Gastrocnemius medialis (tissue), 4 donors: Measurements from ENCODE around the gene TAF6.

Experiments
- POLR2A ChIP-seq, 2 donors: fragments of 450-650 bp; IDR thresholded peaks; one replicate each; pipeline ENCODE4 v1.6.1; 2017; ENCODE audit warnings: antibody characterized with exemption in 2 of 2, mild to moderate bottlenecking in 2 of 2, moderate library complexity in 2 of 2
- TF ChIP-seq, protein P1 (sequence below), 5 experiments: fragments of 450-650 bp in 3 of 5; fragments of 200-600 bp in 2 of 5; sonication (generic) in 2 of 5; IDR thresholded peaks in 4 of 5; conservative IDR thresholded peaks in 1 of 5; 1 replicate in 4 of 5; 2 replicates in 1 of 5; pipeline ENCODE4 v1.5.1; 2016 to 2019; ENCODE audit warnings: antibody characterized with exemption in 5 of 5, mild to moderate bottlenecking in 3 of 5, moderate library complexity in 3 of 5

DNA sequence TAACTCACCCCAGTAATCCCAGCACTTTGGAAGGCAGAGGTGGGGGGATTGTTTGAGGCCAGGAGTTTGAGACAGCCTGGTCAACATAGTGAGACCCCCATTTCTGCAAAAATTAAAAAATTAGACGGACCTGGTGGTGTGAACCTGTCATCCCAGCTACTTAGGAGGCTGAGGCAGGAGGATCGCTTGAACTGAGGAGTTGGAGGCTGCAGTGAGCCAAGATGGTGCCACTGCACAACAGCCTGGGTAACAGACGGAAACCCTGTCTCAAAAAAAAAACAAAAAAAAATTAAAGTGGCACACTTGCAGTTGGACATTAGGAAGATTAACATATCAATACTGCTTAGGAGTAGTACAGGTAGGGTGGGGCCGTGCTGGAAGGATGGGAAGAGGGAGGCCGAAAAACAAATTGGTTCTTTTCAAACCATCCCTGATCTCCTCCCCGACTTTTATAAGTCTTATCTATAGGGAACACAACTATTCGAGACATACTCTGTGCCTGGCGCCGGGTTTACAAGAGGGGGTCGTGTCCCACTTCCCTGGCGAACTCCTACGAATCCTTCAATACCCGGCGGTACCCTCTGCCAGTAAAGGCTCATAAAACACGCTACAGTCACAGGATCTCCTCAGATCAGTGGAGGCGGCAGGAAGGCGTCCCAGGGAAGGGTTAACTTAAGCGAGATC is 628 bp downstream of the TAF6 start:
- TF ChIP-seq POLR2A (IDR thresholded peaks at IDR 0.05): no peak
- TF ChIP-seq, protein P1, sequence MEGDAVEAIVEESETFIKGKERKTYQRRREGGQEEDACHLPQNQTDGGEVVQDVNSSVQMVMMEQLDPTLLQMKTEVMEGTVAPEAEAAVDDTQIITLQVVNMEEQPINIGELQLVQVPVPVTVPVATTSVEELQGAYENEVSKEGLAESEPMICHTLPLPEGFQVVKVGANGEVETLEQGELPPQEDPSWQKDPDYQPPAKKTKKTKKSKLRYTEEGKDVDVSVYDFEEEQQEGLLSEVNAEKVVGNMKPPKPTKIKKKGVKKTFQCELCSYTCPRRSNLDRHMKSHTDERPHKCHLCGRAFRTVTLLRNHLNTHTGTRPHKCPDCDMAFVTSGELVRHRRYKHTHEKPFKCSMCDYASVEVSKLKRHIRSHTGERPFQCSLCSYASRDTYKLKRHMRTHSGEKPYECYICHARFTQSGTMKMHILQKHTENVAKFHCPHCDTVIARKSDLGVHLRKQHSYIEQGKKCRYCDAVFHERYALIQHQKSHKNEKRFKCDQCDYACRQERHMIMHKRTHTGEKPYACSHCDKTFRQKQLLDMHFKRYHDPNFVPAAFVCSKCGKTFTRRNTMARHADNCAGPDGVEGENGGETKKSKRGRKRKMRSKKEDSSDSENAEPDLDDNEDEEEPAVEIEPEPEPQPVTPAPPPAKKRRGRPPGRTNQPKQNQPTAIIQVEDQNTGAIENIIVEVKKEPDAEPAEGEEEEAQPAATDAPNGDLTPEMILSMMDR (IDR thresholded peaks at IDR 0.05 in 4 of 5, conservative IDR thresholded peaks at IDR 0.05 in 1 of 5): no peak
